ENCODE data around the gene GPM6B. TPM values are rescaled to one million over a fixed set of nuclear protein-coding genes. Genes with fewer than 3 reads are reported as not detected.

The GPM6B gene
- total and polyA plus RNA-seq, 2 donors from 2014 or later, result 6.3 to 16.0 TPM

DNA sequence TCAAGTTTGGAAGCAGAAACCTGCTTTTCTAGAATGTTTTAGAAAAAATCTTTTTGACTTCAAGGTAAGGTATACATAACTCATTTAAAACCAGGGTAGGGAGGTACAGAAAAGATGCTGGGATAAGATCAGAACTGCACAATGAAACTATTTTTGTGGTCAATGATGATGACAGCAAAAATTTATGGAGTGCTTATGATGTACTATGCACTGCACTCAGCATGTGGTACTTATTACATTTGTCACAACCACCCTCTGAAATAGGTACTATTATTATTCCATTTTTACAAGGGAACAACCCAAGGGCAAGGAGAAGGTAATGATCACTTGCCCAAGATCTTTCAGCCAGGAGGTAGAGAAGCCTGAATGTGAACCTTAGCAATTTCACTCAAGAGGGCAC, 8.0 kb downstream of the GPM6B start:
- Histone ChIP-seq H3K4me3 (ENCODE audit: low read length in 3 of 3) (no peak overlapping the region), H3K36me3 (ENCODE audit: control insufficient read depth in 2 of 3, insufficient read depth in 3 of 3, low read length in 3 of 3) (no peaks in the 10 kb centered on the region), H3K27me3 (ENCODE audit: control insufficient read depth, insufficient read depth, low read length) (peaks cover under 1% of the 10 kb centered on the region), H3K9ac (ENCODE audit: low read length in 3 of 3) (no peak overlapping the region), H3K9me3 (ENCODE audit: control insufficient read depth in 2 of 3, insufficient read depth in 1 of 3, low read length in 3 of 3) (no peaks in the 10 kb centered on the region), H3K27ac (ENCODE audit: low read depth in 2 of 2, low read length in 2 of 2) (no peak overlapping the region), H3K4me1 (ENCODE audit: control insufficient read depth in 2 of 3, insufficient read depth in 2 of 3, low read depth in 1 of 3, low read length in 3 of 3) (no peaks in the 10 kb centered on the region)
- TF ChIP-seq, protein P1, sequence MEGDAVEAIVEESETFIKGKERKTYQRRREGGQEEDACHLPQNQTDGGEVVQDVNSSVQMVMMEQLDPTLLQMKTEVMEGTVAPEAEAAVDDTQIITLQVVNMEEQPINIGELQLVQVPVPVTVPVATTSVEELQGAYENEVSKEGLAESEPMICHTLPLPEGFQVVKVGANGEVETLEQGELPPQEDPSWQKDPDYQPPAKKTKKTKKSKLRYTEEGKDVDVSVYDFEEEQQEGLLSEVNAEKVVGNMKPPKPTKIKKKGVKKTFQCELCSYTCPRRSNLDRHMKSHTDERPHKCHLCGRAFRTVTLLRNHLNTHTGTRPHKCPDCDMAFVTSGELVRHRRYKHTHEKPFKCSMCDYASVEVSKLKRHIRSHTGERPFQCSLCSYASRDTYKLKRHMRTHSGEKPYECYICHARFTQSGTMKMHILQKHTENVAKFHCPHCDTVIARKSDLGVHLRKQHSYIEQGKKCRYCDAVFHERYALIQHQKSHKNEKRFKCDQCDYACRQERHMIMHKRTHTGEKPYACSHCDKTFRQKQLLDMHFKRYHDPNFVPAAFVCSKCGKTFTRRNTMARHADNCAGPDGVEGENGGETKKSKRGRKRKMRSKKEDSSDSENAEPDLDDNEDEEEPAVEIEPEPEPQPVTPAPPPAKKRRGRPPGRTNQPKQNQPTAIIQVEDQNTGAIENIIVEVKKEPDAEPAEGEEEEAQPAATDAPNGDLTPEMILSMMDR (IDR thresholded peaks at IDR 0.05; ENCODE audit: borderline replicate concordance, extremely low read depth, insufficient read depth), result no peak
- DNase-seq, result no peak
- no peak for FAIRE-seq
- intact Hi-C loops (cut with DNase I), result no loop called here

GRCh38 chrX:13808293-13808692, 8.6 kb downstream of the GPM6B start:
- H3K27ac ChIP-seq (ENCODE audit: low read depth in 2 of 2, low read length in 2 of 2), result no peak overlapping the region
- H3K9ac ChIP-seq (ENCODE audit: low read length in 3 of 3), result no peak overlapping the region
- no peak for DNase-seq
- H3K4me1 ChIP-seq (ENCODE audit: control insufficient read depth in 2 of 3, insufficient read depth in 2 of 3, low read depth in 1 of 3, low read length in 3 of 3), result no peaks in the 10 kb centered on the region
- H3K27me3 ChIP-seq (ENCODE audit: control insufficient read depth, insufficient read depth, low read length), result no peaks in the 10 kb centered on the region
- H3K4me3 ChIP-seq (ENCODE audit: low read length in 3 of 3), result no peak overlapping the region
- no peaks in the 10 kb centered on the region for H3K36me3 ChIP-seq (ENCODE audit: control insufficient read depth in 2 of 3, insufficient read depth in 3 of 3, low read length in 3 of 3)
- no peak for FAIRE-seq
- H3K9me3 ChIP-seq (ENCODE audit: control insufficient read depth in 2 of 3, insufficient read depth in 1 of 3, low read length in 3 of 3), result no peaks in the 10 kb centered on the region
- intact Hi-C loops (cut with DNase I), result no loop called here
- TF ChIP-seq, protein P1 (IDR thresholded peaks at IDR 0.05; ENCODE audit: borderline replicate concordance, extremely low read depth, insufficient read depth), result no peak

GRCh38 chrX:13805241-13805640, 11.7 kb downstream of the GPM6B start:
- intact Hi-C loops (cut with DNase I), result no loop called here
- Histone ChIP-seq H3K4me3 (ENCODE audit: low read length in 3 of 3) (no peak overlapping the region), H3K27me3 (ENCODE audit: control insufficient read depth, insufficient read depth, low read length) (no peaks in the 10 kb centered on the region), H3K9me3 (ENCODE audit: control insufficient read depth in 2 of 3, insufficient read depth in 1 of 3, low read length in 3 of 3) (no peaks in the 10 kb centered on the region), H3K4me1 (ENCODE audit: control insufficient read depth in 2 of 3, insufficient read depth in 2 of 3, low read depth in 1 of 3, low read length in 3 of 3) (no peaks in the 10 kb centered on the region), H3K9ac (ENCODE audit: low read length in 3 of 3) (no peak overlapping the region), H3K27ac (ENCODE audit: low read depth in 2 of 2, low read length in 2 of 2) (no peak overlapping the region), H3K36me3 (ENCODE audit: control insufficient read depth in 2 of 3, insufficient read depth in 3 of 3, low read length in 3 of 3) (no peaks in the 10 kb centered on the region)
- TF ChIP-seq, protein P1 (IDR thresholded peaks at IDR 0.05; ENCODE audit: borderline replicate concordance, extremely low read depth, insufficient read depth), result no peak
- DNase-seq (no peak), FAIRE-seq (no peak)

GRCh38 chrX:13803116-13803515, 13.8 kb downstream of the GPM6B start:
- TF ChIP-seq, protein P1 (IDR thresholded peaks at IDR 0.05; ENCODE audit: borderline replicate concordance, extremely low read depth, insufficient read depth), result no peak
- Histone ChIP-seq H3K27ac (ENCODE audit: low read depth in 2 of 2, low read length in 2 of 2) (no peak overlapping the region), H3K4me3 (ENCODE audit: low read length in 3 of 3) (no peak overlapping the region), H3K9ac (ENCODE audit: low read length in 3 of 3) (no peak overlapping the region), H3K27me3 (ENCODE audit: control insufficient read depth, insufficient read depth, low read length) (no peaks in the 10 kb centered on the region), H3K36me3 (ENCODE audit: control insufficient read depth in 2 of 3, insufficient read depth in 3 of 3, low read length in 3 of 3) (no peaks in the 10 kb centered on the region), H3K9me3 (ENCODE audit: control insufficient read depth in 2 of 3, insufficient read depth in 1 of 3, low read length in 3 of 3) (no peaks in the 10 kb centered on the region), H3K4me1 (ENCODE audit: control insufficient read depth in 2 of 3, insufficient read depth in 2 of 3, low read depth in 1 of 3, low read length in 3 of 3) (no peaks in the 10 kb centered on the region)
- DNase-seq (no peak), FAIRE-seq (no peak)
- intact Hi-C loops (cut with DNase I), result no loop called here
